HEK293 (cell line): ENCODE results near the gene NBDY.

Experiments
- CTCF ChIA-PET: fragments of 350-600 bp; formaldehyde crosslinking; extraction: SDS; loops from one replicate; lab custom pipeline; 2021; ENCODE audit warnings: antibody characterized with exemption; lab: Yijun Ruan, JAX
- POLR2A ChIA-PET: fragments of 300-600 bp; formaldehyde crosslinking; extraction: SDS; loops from one replicate; lab custom pipeline; 2020; ENCODE audit warnings: antibody characterized with exemption, inconsistent platforms; lab: Yijun Ruan, JAX
- H3K27ac ChIP-seq: fragments of 200-500 bp; sonication (Bioruptor generic); 2 replicates; pipeline ENCODE4 v1.5.1; 2014; ENCODE audit warnings: low read depth, low read length, control low read depth, inconsistent platforms; ENCODE audit errors: extremely low read depth
- H3K36me3 ChIP-seq, 2 experiments: fragments of 200-500 bp in 1 of 2; sonication (Bioruptor generic) in 1 of 2; 1 replicate in 1 of 2; 2 replicates in 1 of 2; pipeline ENCODE4 v1.5.1; 2014 to 2017; ENCODE audit warnings: inconsistent platforms in 2 of 2, low read length in 2 of 2; ENCODE audit not compliant: control insufficient read depth in 2 of 2, insufficient read depth in 1 of 2
- H3K4me1 ChIP-seq: fragments of 200-500 bp; sonication (Bioruptor generic); 2 replicates; pipeline ENCODE4 v1.5.1; 2014; ENCODE audit warnings: mild to moderate bottlenecking, low read length, inconsistent platforms; ENCODE audit not compliant: control insufficient read depth, insufficient read depth
- H3K4me3 ChIP-seq: 2 replicates; pipeline ENCODE4 v1.5.1; 2011; ENCODE audit warnings: low read depth, mild to moderate bottlenecking, control low read depth, low read length, moderate library complexity
- H3K9me3 ChIP-seq: fragments of 200-500 bp; sonication (Bioruptor generic); 2 replicates; pipeline ENCODE4 v1.5.1; 2014; ENCODE audit warnings: low read depth, low read length, inconsistent platforms; ENCODE audit not compliant: control insufficient read depth, insufficient read depth
- CTCF ChIP-seq: fragments of 450-650 bp; formaldehyde crosslinking; IDR thresholded peaks from 2 replicates; pipeline ENCODE4 v1.5.1; 2016; ENCODE audit warnings: missing biosample characterization, missing genetic modification characterization
- KLF8 ChIP-seq: fragments of 450-650 bp; formaldehyde crosslinking; IDR thresholded peaks from 2 replicates; pipeline ENCODE4 v1.5.1; 2016; ENCODE audit warnings: missing biosample characterization, missing genetic modification characterization
- MYNN ChIP-seq: fragments of 450-650 bp; formaldehyde crosslinking; IDR thresholded peaks from 2 replicates; pipeline ENCODE4 v1.5.1; 2016; ENCODE audit warnings: missing biosample characterization, missing genetic modification characterization, borderline replicate concordance
- SETDB1 ChIP-seq: IDR thresholded peaks from one replicate; pipeline ENCODE4 v1.6.1; 2017; ENCODE audit warnings: mild to moderate bottlenecking, low read length, moderate library complexity, mixed read lengths; ENCODE audit not compliant: insufficient read length
- ZBTB20 ChIP-seq: fragments of 450-650 bp; formaldehyde crosslinking; IDR thresholded peaks from 2 replicates; pipeline ENCODE4 v1.5.1; 2016; ENCODE audit warnings: missing biosample characterization, missing genetic modification characterization
- ZBTB44 ChIP-seq: fragments of 450-650 bp; IDR thresholded peaks from 2 replicates; pipeline ENCODE4 v1.5.1; 2018; ENCODE audit warnings: missing biosample characterization, mild to moderate bottlenecking, missing genetic modification characterization
- ZBTB7A ChIP-seq: fragments of 450-650 bp; formaldehyde crosslinking; IDR thresholded peaks from 2 replicates; pipeline ENCODE4 v1.5.1; 2016; ENCODE audit warnings: low read depth, missing biosample characterization, missing genetic modification characterization
- ZNF148 ChIP-seq: fragments of 450-650 bp; formaldehyde crosslinking; IDR thresholded peaks from 2 replicates; pipeline ENCODE4 v1.5.0; 2017; ENCODE audit warnings: missing biosample characterization, missing genetic modification characterization, borderline replicate concordance
- ZNF19 ChIP-seq: fragments of 450-650 bp; formaldehyde crosslinking; IDR thresholded peaks from 2 replicates; pipeline ENCODE4; 2016; ENCODE audit warnings: missing biosample characterization, missing genetic modification characterization, low read depth
- ZNF341 ChIP-seq: fragments of 450-650 bp; formaldehyde crosslinking; IDR thresholded peaks from 2 replicates; pipeline ENCODE4; 2016; ENCODE audit warnings: low read depth, missing biosample characterization, missing genetic modification characterization
- ZNF362 ChIP-seq: fragments of 450-650 bp; formaldehyde crosslinking; IDR thresholded peaks from 2 replicates; pipeline ENCODE4 v1.5.1; 2016; ENCODE audit warnings: missing biosample characterization, missing genetic modification characterization
- ZNF548 ChIP-seq: fragments of 450-650 bp; formaldehyde crosslinking; IDR thresholded peaks from 2 replicates; pipeline ENCODE4 v1.5.1; 2016; ENCODE audit warnings: missing biosample characterization, missing genetic modification characterization
- ZNF629 ChIP-seq: fragments of 450-650 bp; formaldehyde crosslinking; IDR thresholded peaks from 2 replicates; pipeline ENCODE4 v1.5.1; 2017; ENCODE audit warnings: missing biosample characterization, missing genetic modification characterization
- ZNF654 ChIP-seq: fragments of 450-650 bp; formaldehyde crosslinking; IDR thresholded peaks from 2 replicates; pipeline ENCODE4 v1.5.1; 2016; ENCODE audit warnings: low read depth, missing biosample characterization, missing genetic modification characterization
- ZNF701 ChIP-seq: fragments of 450-650 bp; formaldehyde crosslinking; IDR thresholded peaks from 2 replicates; pipeline ENCODE4 v1.5.1; 2016; ENCODE audit warnings: missing biosample characterization, missing genetic modification characterization
- ZNF777 ChIP-seq: fragments of 450-650 bp; formaldehyde crosslinking; IDR thresholded peaks from 2 replicates; pipeline ENCODE4 v1.5.1; 2017; ENCODE audit warnings: missing biosample characterization, missing genetic modification characterization, borderline replicate concordance
- ZSCAN4 ChIP-seq: fragments of 450-650 bp; formaldehyde crosslinking; IDR thresholded peaks from 2 replicates; pipeline ENCODE4 v1.5.1; 2017; ENCODE audit warnings: missing biosample characterization, missing genetic modification characterization
- TF ChIP-seq, protein P1 (sequence below): fragments of 450-650 bp; formaldehyde crosslinking; IDR thresholded peaks from 2 replicates; pipeline ENCODE4 v1.5.1; 2016; ENCODE audit warnings: missing biosample characterization, missing genetic modification characterization
- TF ChIP-seq, protein P2 (sequence below): sonication (generic); formaldehyde crosslinking; IDR thresholded peaks from 2 replicates; pipeline ENCODE4 v1.8.1; 2022; ENCODE audit warnings: mild to moderate bottlenecking, moderate library complexity, missing genetic modification reagents

NBDY gene

DNA sequence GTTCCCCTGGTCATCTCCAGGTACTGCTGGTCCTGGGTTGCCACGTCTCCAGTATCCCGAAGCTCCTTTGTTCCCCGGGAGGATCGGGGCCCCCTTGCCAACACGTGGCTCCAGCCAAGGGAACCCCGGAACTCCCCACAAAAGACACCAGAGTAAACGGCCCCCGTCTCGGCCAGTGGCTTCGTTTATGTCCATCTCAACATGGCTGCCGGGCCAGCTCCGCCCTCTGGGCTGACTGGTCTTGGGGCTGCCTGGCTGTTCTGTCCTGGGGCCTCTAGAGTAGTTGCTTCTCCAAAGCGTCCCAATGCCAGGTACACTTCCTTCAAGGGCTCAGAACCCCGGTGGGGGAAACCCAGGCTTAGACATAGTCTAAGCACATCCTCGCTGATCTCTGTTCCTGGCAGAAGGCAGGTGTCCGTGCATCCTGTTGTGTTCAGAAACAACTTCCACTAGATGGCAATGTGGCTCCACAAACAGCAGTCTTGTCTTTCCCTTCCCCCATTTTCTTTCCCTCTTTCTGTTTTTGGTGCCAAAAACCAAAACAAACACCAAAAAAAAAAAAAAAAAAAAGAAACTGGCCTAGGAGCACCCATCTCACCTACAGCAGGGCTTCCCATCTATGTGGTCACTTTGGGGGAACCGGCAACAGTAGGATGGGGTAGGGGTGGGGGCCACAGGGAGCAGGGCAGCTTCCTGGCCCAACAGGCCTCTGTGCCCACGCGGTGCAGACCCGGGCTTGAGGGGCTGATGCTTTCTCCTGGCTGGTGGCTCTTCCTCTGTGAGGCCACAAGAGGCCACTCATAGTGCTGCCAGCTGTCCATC is 35.3 kb downstream of the NBDY start:
- TF ChIP-seq ZBTB7A (tag by site-specific recombination) (no peak), ZBTB44 (no peak), SETDB1 (peak; percentile 23), ZBTB20 (peak; percentile 79), ZNF654 (tag by site-specific recombination) (peak; percentile 81), ZNF777 (tag by site-specific recombination) (no peak), ZNF341 (tag by site-specific recombination) (peak; percentile 71; the same call in 1 of the 2 replicates), ZNF19 (tag by site-specific recombination) (no peak), ZNF148 (no peak), CTCF (peak; percentile 84), ZNF548 (no peak), ZNF701 (no peak), MYNN (no peak), ZSCAN4 (tag by site-specific recombination) (0 out of 2 replicates have a peak, but pooled peaks have one; percentile 7), ZNF629 (tag by site-specific recombination) (0 out of 2 replicates have a peak, but pooled peaks have one; percentile 11), ZNF362 (tag by site-specific recombination) (0 out of 2 replicates have a peak, but pooled peaks have one; percentile 24), KLF8 (tag by site-specific recombination) (0 out of 2 replicates have a peak, but pooled peaks have one; percentile 14)
- TF ChIP-seq, protein P1, sequence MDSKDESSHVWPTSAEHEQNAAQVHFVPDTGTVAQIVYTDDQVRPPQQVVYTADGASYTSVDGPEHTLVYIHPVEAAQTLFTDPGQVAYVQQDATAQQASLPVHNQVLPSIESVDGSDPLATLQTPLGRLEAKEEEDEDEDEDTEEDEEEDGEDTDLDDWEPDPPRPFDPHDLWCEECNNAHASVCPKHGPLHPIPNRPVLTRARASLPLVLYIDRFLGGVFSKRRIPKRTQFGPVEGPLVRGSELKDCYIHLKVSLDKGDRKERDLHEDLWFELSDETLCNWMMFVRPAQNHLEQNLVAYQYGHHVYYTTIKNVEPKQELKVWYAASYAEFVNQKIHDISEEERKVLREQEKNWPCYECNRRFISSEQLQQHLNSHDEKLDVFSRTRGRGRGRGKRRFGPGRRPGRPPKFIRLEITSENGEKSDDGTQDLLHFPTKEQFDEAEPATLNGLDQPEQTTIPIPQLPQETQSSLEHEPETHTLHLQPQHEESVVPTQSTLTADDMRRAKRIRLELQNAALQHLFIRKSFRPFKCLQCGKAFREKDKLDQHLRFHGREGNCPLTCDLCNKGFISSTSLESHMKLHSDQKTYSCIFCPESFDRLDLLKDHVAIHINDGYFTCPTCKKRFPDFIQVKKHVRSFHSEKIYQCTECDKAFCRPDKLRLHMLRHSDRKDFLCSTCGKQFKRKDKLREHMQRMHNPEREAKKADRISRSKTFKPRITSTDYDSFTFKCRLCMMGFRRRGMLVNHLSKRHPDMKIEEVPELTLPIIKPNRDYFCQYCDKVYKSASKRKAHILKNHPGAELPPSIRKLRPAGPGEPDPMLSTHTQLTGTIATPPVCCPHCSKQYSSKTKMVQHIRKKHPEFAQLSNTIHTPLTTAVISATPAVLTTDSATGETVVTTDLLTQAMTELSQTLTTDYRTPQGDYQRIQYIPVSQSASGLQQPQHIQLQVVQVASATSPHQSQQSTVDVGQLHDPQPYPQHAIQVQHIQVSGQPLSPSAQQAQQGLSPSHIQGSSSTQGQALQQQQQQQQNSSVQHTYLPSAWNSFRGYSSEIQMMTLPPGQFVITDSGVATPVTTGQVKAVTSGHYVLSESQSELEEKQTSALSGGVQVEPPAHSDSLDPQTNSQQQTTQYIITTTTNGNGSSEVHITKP (tag by site-specific recombination): peak; percentile 23; the same call in 1 of the 2 replicates
- TF ChIP-seq, protein P2, sequence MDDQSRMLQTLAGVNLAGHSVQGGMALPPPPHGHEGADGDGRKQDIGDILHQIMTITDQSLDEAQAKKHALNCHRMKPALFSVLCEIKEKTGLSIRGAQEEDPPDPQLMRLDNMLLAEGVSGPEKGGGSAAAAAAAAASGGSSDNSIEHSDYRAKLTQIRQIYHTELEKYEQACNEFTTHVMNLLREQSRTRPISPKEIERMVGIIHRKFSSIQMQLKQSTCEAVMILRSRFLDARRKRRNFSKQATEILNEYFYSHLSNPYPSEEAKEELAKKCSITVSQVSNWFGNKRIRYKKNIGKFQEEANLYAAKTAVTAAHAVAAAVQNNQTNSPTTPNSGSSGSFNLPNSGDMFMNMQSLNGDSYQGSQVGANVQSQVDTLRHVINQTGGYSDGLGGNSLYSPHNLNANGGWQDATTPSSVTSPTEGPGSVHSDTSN (CRISPR knock-in tag): no peak
- ChIA-PET POLR2A (interaction anchor here (1.0 kb wide), 1 partner anchor 24 kb away, joined by 4 read pairs; no protein-coding TSS in a partner anchor), CTCF (interaction anchor here (0.5 to 1.4 kb wide), 11 partner anchors 10 to 541 kb away, joined by 3 to 8 read pairs (median 3); no protein-coding TSS in a partner anchor)
- Histone ChIP-seq H3K27ac (peak overlapping the region; percentile 92), H3K9me3 (no peaks in the 10 kb centered on the region; the same call in 1 of the 2 replicates), H3K4me1 (peaks cover 10% of the 10 kb centered on the region; the same call in 1 of the 2 replicates), H3K4me3 (peak overlapping the region; percentile 46), H3K36me3 (peaks cover 0 to 14% of the 10 kb centered on the region in 2 experiments; a peak in 1 of 3 replicates)
